H1 (cell line): Measurements from ENCODE around the gene ENDOG. TPM values are rescaled to one million over a fixed set of nuclear protein-coding genes. Genes with fewer than 3 reads are reported as not detected.

Experiments used
- SIRT6 ChIP-seq: IDR thresholded peaks from one replicate; pipeline ENCODE4 v1.7.1; 2012; ENCODE audit warnings: low read length, inconsistent platforms
- polyA plus RNA-seq, 7 experiments: library from polyadenylated mRNA; depleted of rRNA in 3 of 7; stranded (reverse) in 5 of 7; unstranded in 2 of 7; fragments of >200 nt in 5 of 7; fragments of 200-250 nt in 2 of 7; gene quantifications; 1 replicate in 5 of 7; 2 replicates in 1 of 7; 4 replicates in 1 of 7; pipeline versions ENCODE4 v1.2.1 to v1.2.3, GENCODE V29; 2011 to 2013; ENCODE audit warnings: missing spikeins in 2 of 7, mixed read lengths in 2 of 7
- total RNA-seq: library from RNA; stranded (reverse); fragmentation: NEBNext Ultra II Directional; extraction: Animal tissue kit (Norgen Biotek cat#: 25700); gene quantifications from 2 replicates; pipeline ENCODE4 v1.2.1, GENCODE V29; 2021
- TF ChIP-seq, protein P1 (sequence below): fragments of 300-600 bp; sonication (generic); IDR thresholded peaks from 2 replicates; pipeline ENCODE4 v1.7.1; 2012; ENCODE audit warnings: low read length, moderate library complexity, mild to moderate bottlenecking, inconsistent platforms; ENCODE audit not compliant: insufficient replicate concordance

The ENDOG gene
- total and polyA plus RNA-seq, 2 of the 8 experiments (the other 6 are each of a cell fraction or from before 2014, with no cell fraction given): 17.5 to 23.4 TPM

DNA sequence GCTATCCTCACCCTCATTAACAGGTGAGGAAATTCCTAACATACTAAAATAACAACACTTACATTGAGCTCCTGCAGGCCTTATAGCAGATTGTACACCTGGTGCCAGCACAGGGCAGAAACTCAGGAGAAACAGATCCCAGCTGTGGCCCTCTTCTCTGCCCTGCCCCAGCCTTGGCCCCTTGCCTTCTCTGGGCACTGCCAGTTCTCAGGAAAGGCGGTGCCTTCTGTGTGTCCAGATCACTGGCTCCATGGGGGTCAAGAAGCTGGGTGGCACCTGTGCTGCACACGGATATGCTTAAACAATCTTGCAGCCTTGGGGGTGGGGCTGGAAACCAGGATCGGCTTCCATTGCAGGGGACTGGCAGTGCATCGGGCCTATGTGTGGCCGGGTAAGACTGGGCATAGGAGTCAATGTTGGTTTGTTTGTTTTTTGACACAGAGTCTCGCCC, 44.1 kb downstream of the ENDOG start (continued):
- TF ChIP-seq, protein P1, sequence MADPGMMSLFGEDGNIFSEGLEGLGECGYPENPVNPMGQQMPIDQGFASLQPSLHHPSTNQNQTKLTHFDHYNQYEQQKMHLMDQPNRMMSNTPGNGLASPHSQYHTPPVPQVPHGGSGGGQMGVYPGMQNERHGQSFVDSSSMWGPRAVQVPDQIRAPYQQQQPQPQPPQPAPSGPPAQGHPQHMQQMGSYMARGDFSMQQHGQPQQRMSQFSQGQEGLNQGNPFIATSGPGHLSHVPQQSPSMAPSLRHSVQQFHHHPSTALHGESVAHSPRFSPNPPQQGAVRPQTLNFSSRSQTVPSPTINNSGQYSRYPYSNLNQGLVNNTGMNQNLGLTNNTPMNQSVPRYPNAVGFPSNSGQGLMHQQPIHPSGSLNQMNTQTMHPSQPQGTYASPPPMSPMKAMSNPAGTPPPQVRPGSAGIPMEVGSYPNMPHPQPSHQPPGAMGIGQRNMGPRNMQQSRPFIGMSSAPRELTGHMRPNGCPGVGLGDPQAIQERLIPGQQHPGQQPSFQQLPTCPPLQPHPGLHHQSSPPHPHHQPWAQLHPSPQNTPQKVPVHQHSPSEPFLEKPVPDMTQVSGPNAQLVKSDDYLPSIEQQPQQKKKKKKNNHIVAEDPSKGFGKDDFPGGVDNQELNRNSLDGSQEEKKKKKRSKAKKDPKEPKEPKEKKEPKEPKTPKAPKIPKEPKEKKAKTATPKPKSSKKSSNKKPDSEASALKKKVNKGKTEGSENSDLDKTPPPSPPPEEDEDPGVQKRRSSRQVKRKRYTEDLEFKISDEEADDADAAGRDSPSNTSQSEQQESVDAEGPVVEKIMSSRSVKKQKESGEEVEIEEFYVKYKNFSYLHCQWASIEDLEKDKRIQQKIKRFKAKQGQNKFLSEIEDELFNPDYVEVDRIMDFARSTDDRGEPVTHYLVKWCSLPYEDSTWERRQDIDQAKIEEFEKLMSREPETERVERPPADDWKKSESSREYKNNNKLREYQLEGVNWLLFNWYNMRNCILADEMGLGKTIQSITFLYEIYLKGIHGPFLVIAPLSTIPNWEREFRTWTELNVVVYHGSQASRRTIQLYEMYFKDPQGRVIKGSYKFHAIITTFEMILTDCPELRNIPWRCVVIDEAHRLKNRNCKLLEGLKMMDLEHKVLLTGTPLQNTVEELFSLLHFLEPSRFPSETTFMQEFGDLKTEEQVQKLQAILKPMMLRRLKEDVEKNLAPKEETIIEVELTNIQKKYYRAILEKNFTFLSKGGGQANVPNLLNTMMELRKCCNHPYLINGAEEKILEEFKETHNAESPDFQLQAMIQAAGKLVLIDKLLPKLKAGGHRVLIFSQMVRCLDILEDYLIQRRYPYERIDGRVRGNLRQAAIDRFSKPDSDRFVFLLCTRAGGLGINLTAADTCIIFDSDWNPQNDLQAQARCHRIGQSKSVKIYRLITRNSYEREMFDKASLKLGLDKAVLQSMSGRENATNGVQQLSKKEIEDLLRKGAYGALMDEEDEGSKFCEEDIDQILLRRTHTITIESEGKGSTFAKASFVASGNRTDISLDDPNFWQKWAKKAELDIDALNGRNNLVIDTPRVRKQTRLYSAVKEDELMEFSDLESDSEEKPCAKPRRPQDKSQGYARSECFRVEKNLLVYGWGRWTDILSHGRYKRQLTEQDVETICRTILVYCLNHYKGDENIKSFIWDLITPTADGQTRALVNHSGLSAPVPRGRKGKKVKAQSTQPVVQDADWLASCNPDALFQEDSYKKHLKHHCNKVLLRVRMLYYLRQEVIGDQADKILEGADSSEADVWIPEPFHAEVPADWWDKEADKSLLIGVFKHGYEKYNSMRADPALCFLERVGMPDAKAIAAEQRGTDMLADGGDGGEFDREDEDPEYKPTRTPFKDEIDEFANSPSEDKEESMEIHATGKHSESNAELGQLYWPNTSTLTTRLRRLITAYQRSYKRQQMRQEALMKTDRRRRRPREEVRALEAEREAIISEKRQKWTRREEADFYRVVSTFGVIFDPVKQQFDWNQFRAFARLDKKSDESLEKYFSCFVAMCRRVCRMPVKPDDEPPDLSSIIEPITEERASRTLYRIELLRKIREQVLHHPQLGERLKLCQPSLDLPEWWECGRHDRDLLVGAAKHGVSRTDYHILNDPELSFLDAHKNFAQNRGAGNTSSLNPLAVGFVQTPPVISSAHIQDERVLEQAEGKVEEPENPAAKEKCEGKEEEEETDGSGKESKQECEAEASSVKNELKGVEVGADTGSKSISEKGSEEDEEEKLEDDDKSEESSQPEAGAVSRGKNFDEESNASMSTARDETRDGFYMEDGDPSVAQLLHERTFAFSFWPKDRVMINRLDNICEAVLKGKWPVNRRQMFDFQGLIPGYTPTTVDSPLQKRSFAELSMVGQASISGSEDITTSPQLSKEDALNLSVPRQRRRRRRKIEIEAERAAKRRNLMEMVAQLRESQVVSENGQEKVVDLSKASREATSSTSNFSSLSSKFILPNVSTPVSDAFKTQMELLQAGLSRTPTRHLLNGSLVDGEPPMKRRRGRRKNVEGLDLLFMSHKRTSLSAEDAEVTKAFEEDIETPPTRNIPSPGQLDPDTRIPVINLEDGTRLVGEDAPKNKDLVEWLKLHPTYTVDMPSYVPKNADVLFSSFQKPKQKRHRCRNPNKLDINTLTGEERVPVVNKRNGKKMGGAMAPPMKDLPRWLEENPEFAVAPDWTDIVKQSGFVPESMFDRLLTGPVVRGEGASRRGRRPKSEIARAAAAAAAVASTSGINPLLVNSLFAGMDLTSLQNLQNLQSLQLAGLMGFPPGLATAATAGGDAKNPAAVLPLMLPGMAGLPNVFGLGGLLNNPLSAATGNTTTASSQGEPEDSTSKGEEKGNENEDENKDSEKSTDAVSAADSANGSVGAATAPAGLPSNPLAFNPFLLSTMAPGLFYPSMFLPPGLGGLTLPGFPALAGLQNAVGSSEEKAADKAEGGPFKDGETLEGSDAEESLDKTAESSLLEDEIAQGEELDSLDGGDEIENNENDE: no peak
- no peak for TF ChIP-seq SIRT6
